H1 (cell line): ENCODE data around the gene MYO15B. TPM values are rescaled to one million over a fixed set of nuclear protein-coding genes. Genes with fewer than 3 reads are reported as not detected.

ENCODE experiments used
- CTCF ChIA-PET: fragments of 300-600 bp; sonication (Branson Sonifier 250); formaldehyde crosslinking; loops from one replicate; lab custom pipeline; 2021; ENCODE audit not compliant: partially characterized antibody; lab: Charles Lee
- POLR2A ChIA-PET: fragments of 300-600 bp; sonication (Branson Sonifier 250); formaldehyde crosslinking; loops from one replicate; lab custom pipeline; 2021; ENCODE audit warnings: inconsistent platforms; ENCODE audit not compliant: partially characterized antibody; lab: Charles Lee
- DNase-seq, 2 experiments: peaks; one replicate each; pipeline versions ENCODE4 v3.0.0 to v3.0.0-alpha.2; 2010 to 2022; ENCODE audit warnings: low spot score in 2 of 2, low read depth in 1 of 2, mixed read lengths in 1 of 2
- FAIRE-seq: peaks from 2 replicates; lab custom pipeline; 2011; peaks lifted over from hg19 to GRCh38; lab: Jason Lieb, UNC
- H2AFZ ChIP-seq: 2 replicates; pipeline ENCODE4 v1.8.1; 2012; ENCODE audit warnings: low read length, inconsistent platforms
- H2AK5ac ChIP-seq: 2 replicates; pipeline ENCODE4 v1.6.1; 2013; ENCODE audit warnings: low read depth, low read length
- H2BK120ac ChIP-seq: replicated peaks from 2 replicates; pipeline ENCODE3; 2013; ENCODE audit warnings: low read depth, low read length, inconsistent platforms
- H2BK12ac ChIP-seq: 2 replicates; pipeline ENCODE4 v1.6.1; 2013; ENCODE audit warnings: low read depth, low read length
- H2BK15ac ChIP-seq: 2 replicates; pipeline ENCODE4 v1.6.1; 2013; ENCODE audit warnings: low read length
- H2BK20ac ChIP-seq: 2 replicates; pipeline ENCODE4 v1.6.1; 2013; ENCODE audit warnings: low read length
- H2BK5ac ChIP-seq: 2 replicates; pipeline ENCODE4 v1.6.1; 2013; ENCODE audit warnings: low read depth, low read length
- H3K14ac ChIP-seq: 2 replicates; pipeline ENCODE4 v1.6.1; 2013; ENCODE audit warnings: inconsistent platforms; ENCODE audit not compliant: insufficient read length
- H3K18ac ChIP-seq: 2 replicates; pipeline ENCODE4 v1.6.1; 2013; ENCODE audit warnings: low read length; ENCODE audit errors: extremely low read depth
- H3K23ac ChIP-seq: 2 replicates; pipeline ENCODE4 v1.6.1; 2013; ENCODE audit warnings: inconsistent platforms; ENCODE audit not compliant: insufficient read length
- H3K23me2 ChIP-seq: 2 replicates; pipeline ENCODE4 v1.6.1; 2013; ENCODE audit warnings: low read depth, low read length
- H3K27ac ChIP-seq: 2 replicates; pipeline ENCODE4 v1.6.1; 2011; ENCODE audit warnings: low read depth, low read length, inconsistent platforms
- H3K27me3 ChIP-seq, 4 experiments: replicated peaks in 1 of 4; 1 replicate in 1 of 4; 2 replicates in 3 of 4; pipeline versions ENCODE4 v1.6.1 to v1.8.1; 2011 to 2013; ENCODE audit warnings: low read length in 3 of 4, mild to moderate bottlenecking in 3 of 4, inconsistent platforms in 2 of 4, mixed read lengths in 2 of 4, moderate library complexity in 1 of 4; ENCODE audit not compliant: control insufficient read depth in 3 of 4, insufficient read depth in 3 of 4; ENCODE audit errors: extremely low read depth in 1 of 4
- H3K36me3 ChIP-seq, 4 experiments: 2 replicates each; pipeline versions ENCODE4 v1.6.1 to v1.8.1; 2011 to 2013; ENCODE audit warnings: mild to moderate bottlenecking in 4 of 4, low read length in 3 of 4, moderate library complexity in 2 of 4, control low read depth in 1 of 4, inconsistent platforms in 1 of 4; ENCODE audit not compliant: insufficient read depth in 4 of 4, control insufficient read depth in 2 of 4
- H3K4ac ChIP-seq: replicated peaks from 2 replicates; pipeline ENCODE3; 2013; ENCODE audit warnings: low read length, low read depth, mixed read lengths, inconsistent platforms; ENCODE audit not compliant: insufficient read length
- H3K4me1 ChIP-seq, 4 experiments: replicated peaks in 1 of 4; 1 replicate in 1 of 4; 2 replicates in 3 of 4; pipeline versions ENCODE4 v1.6.1 to v1.8.1; 2011 to 2013; ENCODE audit warnings: low read length in 3 of 4, inconsistent platforms in 2 of 4, mixed read lengths in 1 of 4; ENCODE audit not compliant: insufficient read depth in 4 of 4, control insufficient read depth in 3 of 4
- H3K4me2 ChIP-seq, 2 experiments: 2 replicates each; pipeline versions ENCODE4 v1.6.1 to v1.8.1; 2011 to 2013; ENCODE audit warnings: low read depth in 2 of 2, low read length in 2 of 2, control low read depth in 1 of 2, inconsistent platforms in 1 of 2, mild to moderate bottlenecking in 1 of 2; ENCODE audit not compliant: insufficient read depth in 1 of 2
- H3K4me3 ChIP-seq, 4 experiments: fragments of 200-600, 300-600 bp in 1 of 4; sonication (generic), shearing (Covaris generic), sonication (Bioruptor Twin) in 1 of 4; 2 replicates each; pipeline versions ENCODE4 v1.5.1 to v1.8.1; 2011 to 2016; ENCODE audit warnings: low read length in 4 of 4, low read depth in 3 of 4, control low read depth in 2 of 4, inconsistent platforms in 2 of 4, mild to moderate bottlenecking in 2 of 4, mixed read lengths in 1 of 4, moderate library complexity in 1 of 4; ENCODE audit not compliant: insufficient read depth in 2 of 4; ENCODE audit errors: extremely low read depth in 1 of 4
- H3K56ac ChIP-seq: replicated peaks from 2 replicates; pipeline ENCODE3; 2013; ENCODE audit warnings: low read depth, mild to moderate bottlenecking, mixed read lengths, low read length, inconsistent platforms; ENCODE audit not compliant: insufficient read length
- H3K79me1 ChIP-seq: 2 replicates; pipeline ENCODE4 v1.6.1; 2013; ENCODE audit warnings: low read depth, low read length, control low read depth
- H3K79me2 ChIP-seq, 2 experiments: 2 replicates each; pipeline versions ENCODE4 v1.6.1 to v1.8.1; 2012 to 2013; ENCODE audit warnings: low read length in 2 of 2, mild to moderate bottlenecking in 2 of 2, inconsistent platforms in 1 of 2; ENCODE audit not compliant: insufficient read depth in 2 of 2, control insufficient read depth in 1 of 2
- H3K9ac ChIP-seq, 4 experiments: replicated peaks in 1 of 4; 1 replicate in 1 of 4; 2 replicates in 3 of 4; pipeline versions ENCODE4 v1.6.1 to v1.8.1; 2011 to 2013; ENCODE audit warnings: low read depth in 3 of 4, low read length in 3 of 4, control low read depth in 2 of 4, mild to moderate bottlenecking in 2 of 4, moderate library complexity in 2 of 4, inconsistent platforms in 1 of 4; ENCODE audit errors: extremely low read depth in 1 of 4
- H3K9me3 ChIP-seq, 2 experiments: 2 replicates each; pipeline versions ENCODE4 v1.6.1 to v1.8.1; 2012 to 2013; ENCODE audit warnings: mild to moderate bottlenecking in 2 of 2, moderate library complexity in 2 of 2, control low read depth in 1 of 2, inconsistent platforms in 1 of 2, low read depth in 1 of 2, low read length in 1 of 2, mixed read lengths in 1 of 2; ENCODE audit not compliant: insufficient read depth in 2 of 2
- H4K20me1 ChIP-seq, 2 experiments: replicated peaks in 1 of 2; 2 replicates each; pipeline versions ENCODE3 to v1.8.1; 2011 to 2013; ENCODE audit warnings: inconsistent platforms in 2 of 2, low read length in 2 of 2, mild to moderate bottlenecking in 1 of 2; ENCODE audit not compliant: insufficient read depth in 2 of 2, control insufficient read depth in 1 of 2
- H4K5ac ChIP-seq: 2 replicates; pipeline ENCODE4 v1.6.1; 2013; ENCODE audit warnings: low read length, low read depth, mixed read lengths, inconsistent platforms; ENCODE audit not compliant: insufficient read length
- H4K8ac ChIP-seq: 2 replicates; pipeline ENCODE4 v1.8.0; 2013; ENCODE audit warnings: mild to moderate bottlenecking, moderate library complexity, low read length, inconsistent platforms; ENCODE audit not compliant: insufficient read depth; ENCODE audit errors: extremely low read depth
- H4K91ac ChIP-seq: replicated peaks from 2 replicates; pipeline ENCODE3; 2013; ENCODE audit warnings: low read length, mixed read lengths, inconsistent platforms; ENCODE audit not compliant: insufficient read length
- BRCA1 ChIP-seq: IDR thresholded peaks from 2 replicates; pipeline ENCODE4 v1.6.1; 2012; ENCODE audit warnings: low read depth, low read length, improper control_type of control experiment
- CTBP2 ChIP-seq: IDR thresholded peaks from 2 replicates; pipeline ENCODE4 v1.7.0; 2011; ENCODE audit warnings: borderline replicate concordance, mild to moderate bottlenecking, moderate library complexity, mixed read lengths, low read length; ENCODE audit not compliant: insufficient read depth, insufficient read length
- CTCF ChIP-seq, 3 experiments: IDR thresholded peaks; 1 replicate in 2 of 3; 2 replicates in 1 of 3; pipeline versions ENCODE4 v1.5.1 to v1.6.1; 2011; ENCODE audit warnings: low read length in 3 of 3, mild to moderate bottlenecking in 3 of 3, inconsistent platforms in 2 of 3, low read depth in 1 of 3, moderate library complexity in 1 of 3; ENCODE audit not compliant: insufficient read depth in 1 of 3; ENCODE audit errors: control extremely low read depth in 1 of 3
- HDAC6 ChIP-seq: IDR thresholded peaks from one replicate; pipeline ENCODE4 v1.7.1; 2012; ENCODE audit warnings: low read depth, mild to moderate bottlenecking, inconsistent platforms, low read length, moderate library complexity
- KDM4A ChIP-seq: IDR thresholded peaks from one replicate; pipeline ENCODE4 v1.7.1; 2012; ENCODE audit warnings: low read depth, mild to moderate bottlenecking, moderate library complexity, low read length, inconsistent platforms; ENCODE audit not compliant: severe bottlenecking
- POLR2AphosphoS5 ChIP-seq: IDR thresholded peaks from 2 replicates; pipeline ENCODE4 v1.6.1; 2011; ENCODE audit warnings: low read depth, low read length
- RAD21 ChIP-seq, 2 experiments: IDR thresholded peaks in 1 of 2; conservative IDR thresholded peaks in 1 of 2; 2 replicates each; pipeline ENCODE4 v1.6.1; 2011; ENCODE audit warnings: low read depth in 2 of 2, low read length in 2 of 2, improper control_type of control experiment in 1 of 2, inconsistent platforms in 1 of 2, mild to moderate bottlenecking in 1 of 2, moderate library complexity in 1 of 2
- TEAD4 ChIP-seq: IDR thresholded peaks from 2 replicates; pipeline ENCODE4 v1.6.1; 2012; ENCODE audit warnings: low read depth, low read length, inconsistent platforms, mixed read lengths
- WGBS, 2 experiments: shearing (Covaris generic) in 1 of 2; methylation state at CpG; one replicate each; pipeline versions ENCODE4 v1.1.6 to v1.1.7; 2013 to 2015; ENCODE audit warnings: low lambda C conversion rate in 2 of 2, mixed read lengths in 2 of 2, inconsistent platforms in 1 of 2, low coverage in 1 of 2, missing lambda C conversion rate in 1 of 2; ENCODE audit not compliant: insufficient replicate concordance in 2 of 2, insufficient coverage in 1 of 2, insufficient read length in 1 of 2; ENCODE audit errors: extremely low coverage in 1 of 2, missing lambda C conversion rate in 1 of 2; 5-methylcytosine and 5-hydroxymethylcytosine counted together
- polyA plus RNA-seq, 7 experiments: library from polyadenylated mRNA; depleted of rRNA in 3 of 7; stranded (reverse) in 5 of 7; unstranded in 2 of 7; fragments of >200 nt in 5 of 7; fragments of 200-250 nt in 2 of 7; gene quantifications; 1 replicate in 5 of 7; 2 replicates in 1 of 7; 4 replicates in 1 of 7; pipeline versions ENCODE4 v1.2.1 to v1.2.3, GENCODE V29; 2011 to 2013; ENCODE audit warnings: missing spikeins in 2 of 7, mixed read lengths in 2 of 7
- total RNA-seq: library from RNA; stranded (reverse); fragmentation: NEBNext Ultra II Directional; extraction: Animal tissue kit (Norgen Biotek cat#: 25700); gene quantifications from 2 replicates; pipeline ENCODE4 v1.2.1, GENCODE V29; 2021

MYO15B gene
- total and polyA plus RNA-seq, 2 of the 8 experiments (the other 6 are each of a cell fraction or from before 2014, with no cell fraction given): 7.1 to 11.2 TPM

GRCh38 chr17:75642182-75642783 lies 54.7 kb downstream of the MYO15B start:
- no peak overlapping the region for H4K91ac ChIP-seq
- H3K36me3 ChIP-seq: no peaks in the 10 kb centered on the region; a peak in 1 of 8 replicates
- DNase-seq (no peak), FAIRE-seq (no peak)
- 89% methylated on average over 7 of the region's 7 CpGs; no CpG with 5 or more reads in 1 of the 2 experiments for WGBS, 2 experiments
- no peak overlapping the region for H4K8ac ChIP-seq
- H3K27me3 ChIP-seq: no peaks in the 10 kb centered on the region
- H2BK20ac ChIP-seq: no peak overlapping the region
- POLR2A ChIA-PET: interaction anchor here (0.9 to 3.0 kb wide), 8 partner anchors 8 to 61 kb away, joined by 3 to 19 read pairs (median 3); partner anchors contain the start of genes RECQL5, SAP30BP and SMIM5
- no peak overlapping the region for H2AFZ ChIP-seq
- H2BK120ac ChIP-seq: no peak overlapping the region
- H3K4ac ChIP-seq: no peak overlapping the region
- H2BK15ac ChIP-seq: no peak overlapping the region
- H3K56ac ChIP-seq: no peak overlapping the region
- peak overlapping the region; percentile 63 for H3K27ac ChIP-seq
- H3K9ac ChIP-seq: no peak overlapping the region
- H2AK5ac ChIP-seq: no peak overlapping the region
- CTCF ChIA-PET: interaction anchor here (1.1 to 59.2 kb wide), 6 partner anchors 2 to 402 kb away, joined by 3 to 2200 read pairs (median 158); partner anchors contain the start of genes RECQL5, SAP30BP and SMIM5
- H3K4me3 ChIP-seq: no peak overlapping the region
- H3K23me2 ChIP-seq: no peaks in the 10 kb centered on the region
- H3K4me1 ChIP-seq: peaks cover 5 to 16% (median 10%) of the 10 kb centered on the region in 4 experiments
- H3K18ac ChIP-seq: no peak overlapping the region
- 0 out of 2 replicates have a peak overlapping the region, but pooled peaks have one; percentile 6 for H2BK12ac ChIP-seq
- no peaks in the 10 kb centered on the region for H3K9me3 ChIP-seq
- H3K79me2 ChIP-seq: no peaks in the 10 kb centered on the region; a peak in 1 of 4 replicates
- 0 out of 4 replicates have a peak overlapping the region, but pooled peaks of 1 of the 2 experiments have one; percentile 25 for H3K4me2 ChIP-seq
- no peak overlapping the region for H3K14ac ChIP-seq
- no peak overlapping the region for H4K5ac ChIP-seq
- H3K79me1 ChIP-seq: no peaks in the 10 kb centered on the region; the same call in 1 of the 2 replicates
- peaks cover 0 to 1% of the 10 kb centered on the region in 2 experiments for H4K20me1 ChIP-seq
- H2BK5ac ChIP-seq: peak overlapping the region; percentile 3; the same call in 1 of the 2 replicates
- no peak overlapping the region for H3K23ac ChIP-seq
- TF ChIP-seq BRCA1: no peak
- no peak for TF ChIP-seq CTBP2
- no peak for TF ChIP-seq POLR2AphosphoS5
- TF ChIP-seq TEAD4: no peak
- TF ChIP-seq CTCF (IDR thresholded peaks at IDR 0.05; ENCODE audit: control extremely low read depth in 1 of 3, insufficient read depth in 1 of 3, low read depth in 1 of 3, low read length in 3 of 3): no peak
- TF ChIP-seq RAD21 (IDR thresholded peaks at IDR 0.05 in 1 of 2, conservative IDR thresholded peaks at IDR 0.05 in 1 of 2; ENCODE audit: low read depth in 2 of 2, low read length in 2 of 2): no peak
- no peak for TF ChIP-seq HDAC6
- TF ChIP-seq KDM4A: no peak
